Pancreas (tissue), 10 donors: ENCODE results near the gene GPR173. TPM values are rescaled to one million over a fixed set of nuclear protein-coding genes. Genes with fewer than 3 reads are reported as not detected.

Source experiments
- ATAC-seq, 4 donors: fragments of 200-7000 bp; cut with Tn5 transposase; one replicate each; pipeline versions ENCODE4 v1.8.0 to v1.9.1; 2020; ENCODE audit warnings: mild to moderate bottlenecking in 4 of 4, moderate library complexity in 4 of 4
- DNase-seq, 6 donors: peaks; one replicate each; pipeline ENCODE4 v3.0.0-alpha.2; 2020
- FAIRE-seq: peaks from 2 replicates; lab custom pipeline; 2012; peaks lifted over from hg19 to GRCh38; lab: Jason Lieb, UNC
- H3K27ac ChIP-seq, 4 donors: fragments of 200-600 bp; sonication (generic); 1 replicate in 3 of 4; 2 replicates in 1 of 4; pipeline versions ENCODE4 v1.5.0 to v1.8.0; 2020
- H3K27me3 ChIP-seq, 4 donors: fragments of 200-600 bp; one replicate each; pipeline ENCODE4 v1.8.0; 2021
- H3K36me3 ChIP-seq, 3 donors: fragments of 200-600 bp; sonication (generic) in 1 of 3; one replicate each; pipeline versions ENCODE4 v1.5.0 to v1.8.0; 2020 to 2021
- H3K4me1 ChIP-seq, 3 donors: fragments of 200-600 bp; one replicate each; pipeline ENCODE4 v1.8.0; 2021
- H3K4me3 ChIP-seq, 4 donors: fragments of 200-600 bp; sonication (generic) in 2 of 4; one replicate each; pipeline versions ENCODE4 v1.5.0 to v1.8.0; 2020 to 2021
- H3K9me3 ChIP-seq, 4 donors: fragments of 200-600 bp; one replicate each; pipeline ENCODE4 v1.8.0; 2021
- CTCF ChIP-seq, 4 donors: fragments of 200-600 bp; sonication (generic) in 3 of 4; IDR thresholded peaks; one replicate each; pipeline versions ENCODE4 v1.5.0 to v1.8.0; 2021; ENCODE audit warnings: antibody characterized with exemption in 4 of 4
- WGBS, 2 donors: extraction: QIAGEN DNeasy Blood & Tissue Kit; methylation state at CpG; one replicate each; pipeline ENCODE4 v1.1.7; 2013; 5-methylcytosine and 5-hydroxymethylcytosine counted together
- intact Hi-C, 3 donors: fragments of 100-400 bp; cut with DNase I; formaldehyde crosslinking; loops; one replicate each; pipeline versions ENCODE4 v1.11.1 to v1.14.2; 2022
- polyA plus RNA-seq, 2 donors: library from polyadenylated mRNA; stranded (reverse); fragments of 200-250 nt; gene quantifications; one replicate each; pipeline ENCODE4 v1.2.3, GENCODE V29; 2013
- total RNA-seq, 6 donors: library from RNA; stranded (reverse); fragmentation: NEBNext Ultra II Directional in 4 of 6; extraction: Animal tissue kit (Norgen Biotek cat#: 25700) in 4 of 6; gene quantifications; one replicate each; pipeline versions ENCODE4 v1.2.1 to v1.2.4, GENCODE V29; 2021 to 2023
- donor health status: healthy with polysubstance abuse.
- donor health status: DM: no; HTN: no; CAD: no; lungs with moderate emphysema.
- donor health status: DM: no; HTN: no; CAD: no.
- donor health status: control.
- donor health status: control.
- donor health status: Bipolar disorder and iron deficiency.
- donor health status: DM: yes; HTN: yes; CAD: no.
- donor health status: DM: no; HTN: no; CAD: no.
- donor health status: DM: no; HTN: no; CAD: no.
- donor health status: DM: yes; HTN: yes; CAD: no.

The GPR173 gene
- total and polyA plus RNA-seq, 8 donors = 0.20 to 1.9 (median 0.54) TPM

- DNase-seq (no peak), ATAC-seq (no peak), FAIRE-seq (peak; percentile 78)
- Histone ChIP-seq H3K36me3 (no peaks in the 10 kb centered on the region), H3K4me1 (no peaks in the 10 kb centered on the region), H3K27ac (no peak overlapping the region), H3K27me3 (peaks cover 0 to 5% (median 0%) of the 10 kb centered on the region in 4 donors), H3K9me3 (no peaks in the 10 kb centered on the region), H3K4me3 (no peak overlapping the region)
- 74 to 84% methylated on average over 3 of the region's 3 CpGs for whole genome bisulfite sequencing, 2 donors
- no peak for TF ChIP-seq CTCF (IDR thresholded peaks at IDR 0.05)
- intact Hi-C loops = no loop called here
These were observed 79.6 kb downstream of the GPR173 start for GRCh38 chrX:53128097-53128749.

Other genes starting within 250 kb of the GPR173 start
- not detected for gene XAGE5, start 237.5 kb upstream of the GPR173 start, total RNA-seq
- not detected for gene XAGE5, start 237.5 kb upstream of the GPR173 start, polyA plus RNA-seq
- not detected for gene XAGE3, start 180.7 kb upstream of the GPR173 start, total RNA-seq
- gene XAGE3, start 180.7 kb upstream of the GPR173 start, polyA plus RNA-seq = not detected
- 1 to 10 TPM; 4.5 to 9.9 (median 5.4) TPM for gene FAM156B, start 151.5 kb upstream of the GPR173 start, total RNA-seq
- 10 to 100 TPM; 49.7 to 83.3 TPM for gene FAM156B, start 151.5 kb upstream of the GPR173 start, polyA plus RNA-seq
- gene FAM156A, start 90.3 kb upstream of the GPR173 start, total RNA-seq = 10 to 100 TPM in 2 of 6 donors, 1 to 10 TPM in 4; 3.2 to 11.5 (median 5.9) TPM
- 10 to 100 TPM; 14.2 to 23.0 TPM for gene FAM156A, start 90.3 kb upstream of the GPR173 start, polyA plus RNA-seq
- 10 to 100 TPM; 11.8 to 34.5 (median 17.3) TPM for gene TSPYL2, start 33.6 kb downstream of the GPR173 start, total RNA-seq
- 100 to 1,000 TPM; 120 to 134 TPM for gene TSPYL2, start 33.6 kb downstream of the GPR173 start, polyA plus RNA-seq
- gene KANTR, start 45.4 kb downstream of the GPR173 start, total RNA-seq = 1 to 10 TPM; 2.4 to 7.2 (median 4.9) TPM
- gene KANTR, start 45.4 kb downstream of the GPR173 start, polyA plus RNA-seq = 10 to 100 TPM in 1 of 2 donors, 1 to 10 TPM in 1; 8.2 to 10.8 TPM
- 10 to 100 TPM; 26.8 to 70.5 (median 47.5) TPM for gene KDM5C, start 176.4 kb downstream of the GPR173 start, total RNA-seq
- 10 to 100 TPM; 31.4 to 36.4 TPM for gene KDM5C, start 176.4 kb downstream of the GPR173 start, polyA plus RNA-seq
- gene IQSEC2, start 232.8 kb downstream of the GPR173 start, total RNA-seq = 10 to 100 TPM in 2 of 6 donors, 1 to 10 TPM in 4; 7.5 to 12.5 (median 8.8) TPM
- 10 to 100 TPM; 10.2 to 13.2 TPM for gene IQSEC2, start 232.8 kb downstream of the GPR173 start, polyA plus RNA-seq